ENCODE results near the gene IPO8.

DNA sequence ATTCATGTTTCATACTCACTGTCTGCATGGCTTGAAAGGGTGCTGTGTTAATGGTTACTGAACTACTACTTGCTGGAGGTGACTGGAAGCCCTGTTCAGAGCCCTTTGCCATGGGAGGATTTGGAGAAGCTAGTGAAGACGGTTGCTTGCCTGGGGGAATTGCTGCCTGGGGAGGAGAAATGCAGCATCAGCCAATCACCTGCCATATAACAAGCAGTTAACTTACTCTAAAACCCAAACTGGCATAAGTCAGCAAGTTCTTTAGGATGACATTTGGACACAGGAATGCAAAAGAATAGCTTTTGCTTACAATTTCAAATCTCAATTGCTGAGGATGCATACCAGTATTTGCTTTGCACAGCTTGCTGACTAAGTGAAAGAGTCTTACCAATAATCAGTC is 23.4 kb upstream of the IPO8 start:
- TF ChIP-seq, protein P1, sequence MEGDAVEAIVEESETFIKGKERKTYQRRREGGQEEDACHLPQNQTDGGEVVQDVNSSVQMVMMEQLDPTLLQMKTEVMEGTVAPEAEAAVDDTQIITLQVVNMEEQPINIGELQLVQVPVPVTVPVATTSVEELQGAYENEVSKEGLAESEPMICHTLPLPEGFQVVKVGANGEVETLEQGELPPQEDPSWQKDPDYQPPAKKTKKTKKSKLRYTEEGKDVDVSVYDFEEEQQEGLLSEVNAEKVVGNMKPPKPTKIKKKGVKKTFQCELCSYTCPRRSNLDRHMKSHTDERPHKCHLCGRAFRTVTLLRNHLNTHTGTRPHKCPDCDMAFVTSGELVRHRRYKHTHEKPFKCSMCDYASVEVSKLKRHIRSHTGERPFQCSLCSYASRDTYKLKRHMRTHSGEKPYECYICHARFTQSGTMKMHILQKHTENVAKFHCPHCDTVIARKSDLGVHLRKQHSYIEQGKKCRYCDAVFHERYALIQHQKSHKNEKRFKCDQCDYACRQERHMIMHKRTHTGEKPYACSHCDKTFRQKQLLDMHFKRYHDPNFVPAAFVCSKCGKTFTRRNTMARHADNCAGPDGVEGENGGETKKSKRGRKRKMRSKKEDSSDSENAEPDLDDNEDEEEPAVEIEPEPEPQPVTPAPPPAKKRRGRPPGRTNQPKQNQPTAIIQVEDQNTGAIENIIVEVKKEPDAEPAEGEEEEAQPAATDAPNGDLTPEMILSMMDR (IDR thresholded peaks at IDR 0.05) = no peak
- no peak for TF ChIP-seq POLR2A (IDR thresholded peaks at IDR 0.05)
- TF ChIP-seq POLR2AphosphoS5 (IDR thresholded peaks at IDR 0.05) = no peak

Measured in prostate gland (tissue), 2 donors.